HG02852 (cell line): ENCODE measurements around the gene TFDP2.
"Not testable (repeated sequence)": the region's sequence is repeated elsewhere in the genome, so short reads cannot be mapped to it uniquely, and the experiment has no call there.

Experiments
- ATAC-seq: cut with Tn5 transposase; IDR thresholded peaks from one replicate; pipeline ENCODE4 v1.9.1; 2021; ENCODE audit warnings: mild to moderate bottlenecking, moderate library complexity; ENCODE audit not compliant: unreplicated experiment

The TFDP2 gene

GRCh38 chr3:142148792-142149672 is at the start of gene TFDP2:
Gene TFDP2, minus strand, starts transcription at chr3:142149544. Its CDS starts 47,795 bp downstream, at chr3:142101749.
- peak; percentile 99 for ATAC-seq

- no peak for ATAC-seq
These were observed 39.5 kb upstream of the TFDP2 start for GRCh38 chr3:142188846-142189245.

GRCh38 chr3:142180761-142181362 is 31.5 kb upstream of the TFDP2 start:
- ATAC-seq, result no peak

GRCh38 chr3:142175478-142175877 is 26.1 kb upstream of the TFDP2 start:
- no peak for ATAC-seq

- ATAC-seq, result no peak
These were observed 25.2 kb upstream of the TFDP2 start for GRCh38 chr3:142174559-142174958.

- ATAC-seq, result no peak
These were observed 19.2 kb upstream of the TFDP2 start for GRCh38 chr3:142168514-142168913.

GRCh38 chr3:142165194-142165593 is 15.8 kb upstream of the TFDP2 start:
- ATAC-seq, result no peak

- ATAC-seq, result no peak
These were observed 9.9 kb upstream of the TFDP2 start for GRCh38 chr3:142159083-142159740.

GRCh38 chr3:142154186-142154585 is 4.8 kb upstream of the TFDP2 start:
- no peak for ATAC-seq

- no peak for ATAC-seq
These were observed 3.0 kb upstream of the TFDP2 start for GRCh38 chr3:142152384-142152783.

GRCh38 chr3:142151828-142152227 is 2.5 kb upstream of the TFDP2 start:
- ATAC-seq, result no peak

- no peak for ATAC-seq
These were observed 1.9 kb upstream of the TFDP2 start for GRCh38 chr3:142151240-142151639.

- ATAC-seq, result no peak
These were observed 927 bp upstream of the TFDP2 start for GRCh38 chr3:142150271-142150670.

GRCh38 chr3:142149673-142149992 is 289 bp upstream of the TFDP2 start:
- no peak for ATAC-seq

GRCh38 chr3:142148044-142148791 is 1.1 kb downstream of the TFDP2 start:
- ATAC-seq, result no peak

- ATAC-seq, result not testable (repeated sequence)
These were observed 4.8 kb downstream of the TFDP2 start for GRCh38 chr3:142144587-142144986.

GRCh38 chr3:142140608-142141285 is 8.6 kb downstream of the TFDP2 start:
- not testable (repeated sequence) for ATAC-seq

GRCh38 chr3:142137089-142137488 is 12.3 kb downstream of the TFDP2 start:
- ATAC-seq, result not testable (repeated sequence)

GRCh38 chr3:142134799-142135325 is 14.5 kb downstream of the TFDP2 start:
- no peak for ATAC-seq

GRCh38 chr3:142129516-142130171 is 19.7 kb downstream of the TFDP2 start:
- ATAC-seq, result no peak
